Keratinocyte (primary cell): ENCODE measurements around the gene NLK. TPM values are rescaled to one million over a fixed set of nuclear protein-coding genes. Genes with fewer than 3 reads are reported as not detected.
"Not testable (repeated sequence)": the region's sequence is repeated elsewhere in the genome, so short reads cannot be mapped to it uniquely, and the experiment has no call there.

Source experiments
- DNase-seq: peaks from one replicate; pipeline ENCODE4 v3.0.0-alpha.2; 2011; ENCODE audit warnings: low read depth, missing footprints, low spot score
- FAIRE-seq: peaks from 2 replicates; lab custom pipeline; 2011; peaks lifted over from hg19 to GRCh38; lab: Jason Lieb, UNC
- H2AFZ ChIP-seq: 2 replicates; pipeline ENCODE4 v1.6.0; 2012; ENCODE audit warnings: low read length, control low read depth, inconsistent platforms; ENCODE audit not compliant: control insufficient read depth
- H3K27ac ChIP-seq: 2 replicates; pipeline ENCODE4 v1.5.1; 2011; ENCODE audit warnings: low read length; ENCODE audit not compliant: control insufficient read depth, insufficient read depth
- H3K27me3 ChIP-seq: 3 replicates; pipeline ENCODE4 v1.6.0; 2011; ENCODE audit warnings: low read length; ENCODE audit not compliant: control insufficient read depth, insufficient read depth; ENCODE audit errors: extremely low read depth
- H3K36me3 ChIP-seq, 2 experiments: 2 replicates in 1 of 2; 3 replicates in 1 of 2; pipeline ENCODE4 v1.5.1; 2011; ENCODE audit warnings: low read length in 2 of 2, mild to moderate bottlenecking in 1 of 2; ENCODE audit not compliant: control insufficient read depth in 2 of 2, insufficient read depth in 2 of 2; ENCODE audit errors: extremely low read depth in 1 of 2
- H3K4me1 ChIP-seq: 3 replicates; pipeline ENCODE4 v1.5.1; 2011; ENCODE audit warnings: low read length; ENCODE audit not compliant: control insufficient read depth, insufficient read depth; ENCODE audit errors: extremely low read depth
- H3K4me2 ChIP-seq: 3 replicates; pipeline ENCODE4 v1.6.0; 2011; ENCODE audit warnings: low read depth, low read length; ENCODE audit not compliant: control insufficient read depth, insufficient read depth; ENCODE audit errors: extremely low read depth
- H3K4me3 ChIP-seq, 3 experiments: fragments of 200-600 bp in 1 of 3; sonication (generic) in 1 of 3; 2 replicates in 2 of 3; 3 replicates in 1 of 3; pipeline ENCODE4 v1.5.1; 2011 to 2016; ENCODE audit warnings: low read length in 3 of 3, mild to moderate bottlenecking in 3 of 3, control low read depth in 2 of 3, inconsistent platforms in 1 of 3, low read depth in 1 of 3, mixed read lengths in 1 of 3, mixed run types in 1 of 3, moderate library complexity in 1 of 3; ENCODE audit not compliant: control insufficient read depth in 2 of 3, insufficient read depth in 2 of 3; ENCODE audit errors: extremely low read depth in 1 of 3
- H3K79me2 ChIP-seq: 2 replicates; pipeline ENCODE4 v1.6.0; 2012; ENCODE audit warnings: low read length; ENCODE audit not compliant: control insufficient read depth, insufficient read depth
- H3K9ac ChIP-seq: 3 replicates; pipeline ENCODE4 v1.6.0; 2011; ENCODE audit warnings: low read length; ENCODE audit not compliant: control insufficient read depth, insufficient read depth; ENCODE audit errors: extremely low read depth
- H3K9me1 ChIP-seq: 3 replicates; pipeline ENCODE4 v1.6.0; 2011; ENCODE audit warnings: low read length; ENCODE audit not compliant: control insufficient read depth, insufficient read depth; ENCODE audit errors: extremely low read depth
- H3K9me3 ChIP-seq: 2 replicates; pipeline ENCODE4 v1.5.1; 2012; ENCODE audit warnings: low read depth, low read length; ENCODE audit not compliant: control insufficient read depth
- H4K20me1 ChIP-seq: 3 replicates; pipeline ENCODE4 v1.6.0; 2011; ENCODE audit warnings: low read length; ENCODE audit not compliant: control insufficient read depth, insufficient read depth; ENCODE audit errors: extremely low read depth
- EZH2 ChIP-seq: IDR thresholded peaks from one replicate; pipeline ENCODE4 v1.6.1; 2012; ENCODE audit warnings: inconsistent platforms, mild to moderate bottlenecking, low read length, moderate library complexity
- dilution Hi-C: fragments of 300-500 bp; cut with MboI; formaldehyde crosslinking; loops from one replicate; pipeline ENCODE4 v1.7.0; 2020; ENCODE audit warnings: low sequenced_read_pairs; ENCODE audit not compliant: extremely low pct_ligation_motif_present
- polyA plus RNA-seq, 5 experiments: library from polyadenylated mRNA; depleted of rRNA in 3 of 5; stranded (reverse) in 3 of 5; stranded (forward) in 1 of 5; unstranded in 1 of 5; fragments of >200 nt; gene quantifications; 1 replicate in 1 of 5; 2 replicates in 3 of 5; 3 replicates in 1 of 5; pipeline versions ENCODE4 v1.2.1 to v1.2.3, GENCODE V29; 2011 to 2012; ENCODE audit warnings: missing spikeins in 2 of 5, low read depth in 1 of 5, low replicate concordance in 1 of 5
- TF ChIP-seq, protein P1 (sequence below), 3 experiments: IDR thresholded peaks in 1 of 3; conservative IDR thresholded peaks in 1 of 3; optimal IDR thresholded peaks in 1 of 3; 2 replicates in 2 of 3; 3 replicates in 1 of 3; pipeline versions ENCODE3 to v1.5.1; 2011; ENCODE audit warnings: low read length in 3 of 3, mild to moderate bottlenecking in 3 of 3, moderate library complexity in 2 of 3, control low read depth in 1 of 3, inconsistent platforms in 1 of 3; ENCODE audit not compliant: insufficient read depth in 2 of 3; ENCODE audit errors: extremely low read depth in 1 of 3

The NLK gene
- polyA plus RNA-seq, 1 donor (not counting 4 experiments of a cell fraction or from before 2014, with no cell fraction given): 20.9 TPM

DNA sequence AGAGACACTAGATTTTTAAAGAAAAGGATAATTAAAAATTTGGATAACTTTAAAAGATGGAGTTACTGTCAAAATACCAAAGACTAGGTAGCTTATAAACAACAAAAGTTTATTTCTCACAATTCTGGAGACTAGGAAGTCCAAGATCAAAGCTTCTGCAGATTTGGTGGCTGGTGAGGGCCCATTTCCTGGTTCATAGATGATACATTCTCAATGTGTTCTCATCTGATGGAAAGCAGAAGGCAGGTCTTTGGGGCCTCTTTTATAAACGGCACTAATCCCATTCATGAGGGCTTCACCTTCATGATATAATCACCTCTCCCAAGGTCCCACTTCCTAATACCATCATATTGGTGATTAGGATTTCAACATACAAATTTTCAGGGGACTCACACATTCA, 33.7 kb downstream of the NLK start:
- TF ChIP-seq EZH2: no peak
- TF ChIP-seq, protein P1, sequence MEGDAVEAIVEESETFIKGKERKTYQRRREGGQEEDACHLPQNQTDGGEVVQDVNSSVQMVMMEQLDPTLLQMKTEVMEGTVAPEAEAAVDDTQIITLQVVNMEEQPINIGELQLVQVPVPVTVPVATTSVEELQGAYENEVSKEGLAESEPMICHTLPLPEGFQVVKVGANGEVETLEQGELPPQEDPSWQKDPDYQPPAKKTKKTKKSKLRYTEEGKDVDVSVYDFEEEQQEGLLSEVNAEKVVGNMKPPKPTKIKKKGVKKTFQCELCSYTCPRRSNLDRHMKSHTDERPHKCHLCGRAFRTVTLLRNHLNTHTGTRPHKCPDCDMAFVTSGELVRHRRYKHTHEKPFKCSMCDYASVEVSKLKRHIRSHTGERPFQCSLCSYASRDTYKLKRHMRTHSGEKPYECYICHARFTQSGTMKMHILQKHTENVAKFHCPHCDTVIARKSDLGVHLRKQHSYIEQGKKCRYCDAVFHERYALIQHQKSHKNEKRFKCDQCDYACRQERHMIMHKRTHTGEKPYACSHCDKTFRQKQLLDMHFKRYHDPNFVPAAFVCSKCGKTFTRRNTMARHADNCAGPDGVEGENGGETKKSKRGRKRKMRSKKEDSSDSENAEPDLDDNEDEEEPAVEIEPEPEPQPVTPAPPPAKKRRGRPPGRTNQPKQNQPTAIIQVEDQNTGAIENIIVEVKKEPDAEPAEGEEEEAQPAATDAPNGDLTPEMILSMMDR (optimal IDR thresholded peaks at IDR 0.05 in 1 of 3, IDR thresholded peaks at IDR 0.05 in 1 of 3, conservative IDR thresholded peaks at IDR 0.05 in 1 of 3; ENCODE audit: extremely low read depth in 1 of 3, insufficient read depth in 2 of 3, low read length in 3 of 3): no peak
- Histone ChIP-seq H3K9ac (no peak overlapping the region), H3K27ac (no peak overlapping the region), H3K9me1 (no peaks in the 10 kb centered on the region), H3K36me3 (no peaks in the 10 kb centered on the region), H3K4me3 (no peak overlapping the region), H3K4me2 (no peak overlapping the region), H3K27me3 (no peaks in the 10 kb centered on the region), H3K9me3 (no peaks in the 10 kb centered on the region), H4K20me1 (peaks cover 3% of the 10 kb centered on the region), H3K4me1 (no peaks in the 10 kb centered on the region), H3K79me2 (peaks cover 79% of the 10 kb centered on the region), H2AFZ (no peak overlapping the region)
- FAIRE-seq (no peak), DNase-seq (no peak)
- dilution Hi-C loops: no loop called here

DNA sequence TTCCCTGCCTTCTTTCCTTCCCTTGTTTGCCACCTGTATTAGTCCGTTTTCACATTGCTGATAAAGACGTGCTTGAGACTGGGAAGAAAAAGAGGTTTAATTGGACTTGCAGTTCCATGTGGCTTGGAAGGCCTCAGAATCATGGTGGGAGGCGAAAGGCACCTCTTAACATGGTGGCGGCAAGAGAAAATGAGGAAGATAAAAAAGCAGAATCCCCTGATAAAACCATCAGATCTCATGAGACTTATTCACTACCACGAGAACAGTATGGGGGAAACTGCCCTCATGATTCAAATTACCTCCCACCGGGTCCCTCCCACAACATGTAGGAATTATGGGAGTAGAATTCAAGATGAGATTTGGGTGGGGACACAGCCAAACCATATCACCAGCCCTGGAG, 34.7 kb downstream of the NLK start:
- H3K4me2 ChIP-seq, H3K36me3 ChIP-seq, dilution Hi-C loops, DNase-seq, FAIRE-seq, H4K20me1 ChIP-seq, H3K9me1 ChIP-seq, H3K27ac ChIP-seq, H3K4me1 ChIP-seq, H3K27me3 ChIP-seq, H3K4me3 ChIP-seq, H3K9me3 ChIP-seq, H2AFZ ChIP-seq, H3K9ac ChIP-seq: not testable (repeated sequence)
- peaks cover 75% of the 10 kb centered on the region for H3K79me2 ChIP-seq
